SK-N-SH (cell line): ENCODE data around the gene DDX24. TPM values are rescaled to one million over a fixed set of nuclear protein-coding genes. Genes with fewer than 3 reads are reported as not detected.

Experiments used
- CTCF ChIA-PET: fragments of 300-600, 350-600 bp; formaldehyde crosslinking; extraction: SDS; loops from one replicate; lab custom pipeline; 2021; lab: Yijun Ruan, JAX
- POLR2A ChIA-PET: fragments of 350-600 bp; sonication (Branson Sonifier 250); formaldehyde crosslinking; extraction: SDS; loops from one replicate; lab custom pipeline; 2020; ENCODE audit warnings: antibody characterized with exemption, inconsistent platforms; lab: Yijun Ruan, JAX
- DNase-seq: peaks from one replicate; pipeline ENCODE4 v3.0.0; 2012
- H2AFZ ChIP-seq: fragments of 200-600 bp; sonication (generic); 2 replicates; pipeline ENCODE4 v1.8.1; 2016; ENCODE audit warnings: antibody characterized with exemption, mild to moderate bottlenecking, low read depth
- H3F3A ChIP-seq: fragments of 200-600 bp; sonication (generic); replicated peaks from 2 replicates; pipeline ENCODE3; 2016; ENCODE audit warnings: antibody characterized with exemption, mild to moderate bottlenecking; ENCODE audit not compliant: insufficient read depth
- H3K27ac ChIP-seq, 2 experiments: fragments of 200-500 bp in 1 of 2; fragments of 200-600 bp in 1 of 2; sonication (Bioruptor generic) in 1 of 2; sonication (generic), shearing (Covaris generic) in 1 of 2; 2 replicates each; pipeline versions ENCODE4 v1.5.1 to v1.6.1; 2014 to 2016; ENCODE audit warnings: low read depth in 2 of 2, inconsistent platforms in 1 of 2, low read length in 1 of 2, mild to moderate bottlenecking in 1 of 2, mixed read lengths in 1 of 2
- H3K27me3 ChIP-seq: fragments of 200-600 bp; sonication (generic), shearing (Covaris generic); 2 replicates; pipeline ENCODE4 v1.6.1; 2016; ENCODE audit warnings: mixed run types; ENCODE audit not compliant: insufficient read depth
- H3K36me3 ChIP-seq, 2 experiments: fragments of 200-500 bp in 1 of 2; fragments of 200-600 bp in 1 of 2; sonication (Bioruptor generic) in 1 of 2; sonication (generic) in 1 of 2; replicated peaks in 1 of 2; 2 replicates each; pipeline versions ENCODE3 to v1.5.1; 2014 to 2016; ENCODE audit warnings: low read length in 1 of 2, mild to moderate bottlenecking in 1 of 2; ENCODE audit not compliant: insufficient read depth in 2 of 2, control insufficient read depth in 1 of 2
- H3K4me1 ChIP-seq, 2 experiments: fragments of 200-500 bp in 1 of 2; fragments of 200-600 bp in 1 of 2; sonication (Bioruptor generic) in 1 of 2; sonication (generic), shearing (Covaris generic) in 1 of 2; 2 replicates each; pipeline versions ENCODE4 v1.5.1 to v1.6.1; 2014 to 2016; ENCODE audit warnings: low read depth in 1 of 2, low read length in 1 of 2, mixed run types in 1 of 2; ENCODE audit not compliant: insufficient read depth in 2 of 2, control insufficient read depth in 1 of 2
- H3K4me2 ChIP-seq: fragments of 200-600 bp; sonication (generic), shearing (Covaris generic); 2 replicates; pipeline ENCODE4 v1.6.1; 2017; ENCODE audit warnings: mixed run types
- H3K4me3 ChIP-seq, 2 experiments: fragments of 200-500 bp in 1 of 2; fragments of 200-600 bp in 1 of 2; sonication (Bioruptor generic) in 1 of 2; sonication (generic), shearing (Covaris generic) in 1 of 2; 2 replicates each; pipeline versions ENCODE4 v1.5.1 to v1.8.1; 2014 to 2016; ENCODE audit warnings: low read depth in 2 of 2, inconsistent platforms in 1 of 2, low read length in 1 of 2, mild to moderate bottlenecking in 1 of 2, mixed read lengths in 1 of 2, moderate library complexity in 1 of 2
- H3K79me2 ChIP-seq: fragments of 200-600 bp; sonication (generic); 2 replicates; pipeline ENCODE4 v1.8.1; 2017; ENCODE audit warnings: mild to moderate bottlenecking; ENCODE audit not compliant: insufficient read depth
- H3K9ac ChIP-seq: fragments of 200-600 bp; sonication (generic); 2 replicates; pipeline ENCODE4 v1.6.1; 2017; ENCODE audit warnings: mixed run types
- H3K9me2 ChIP-seq: fragments of 200-600 bp; sonication (generic); 2 replicates; pipeline ENCODE4 v1.6.1; 2017; ENCODE audit warnings: mixed run types
- H3K9me3 ChIP-seq: fragments of 200-600 bp; sonication (generic); 2 replicates; pipeline ENCODE4 v1.6.1; 2017; ENCODE audit warnings: mixed run types, mild to moderate bottlenecking, moderate library complexity
- H4K20me1 ChIP-seq: fragments of 200-600 bp; sonication (generic); 2 replicates; pipeline ENCODE4 v1.6.1; 2017; ENCODE audit warnings: mild to moderate bottlenecking, mixed run types; ENCODE audit not compliant: insufficient read depth
- CHD2 ChIP-seq: fragments of 150-350 bp; IDR thresholded peaks from 2 replicates; pipeline ENCODE4 v1.6.1; 2018; ENCODE audit warnings: low read length; ENCODE audit not compliant: partially characterized antibody
- ELF1 ChIP-seq: IDR thresholded peaks from 2 replicates; pipeline ENCODE4 v1.4.0; 2012
- EZH2phosphoT487 ChIP-seq: fragments of 200-600 bp; sonication (generic); IDR thresholded peaks from 2 replicates; pipeline ENCODE4 v1.6.1; 2017; ENCODE audit warnings: low read depth, mixed run types, mild to moderate bottlenecking, antibody characterized with exemption, moderate library complexity, borderline replicate concordance
- FOXM1 ChIP-seq: IDR thresholded peaks from 2 replicates; pipeline ENCODE4 v1.4.0; 2012; ENCODE audit warnings: low read depth, mild to moderate bottlenecking
- GATA2 ChIP-seq: sonication (generic); formaldehyde crosslinking; IDR thresholded peaks from 2 replicates; pipeline ENCODE4 v1.5.0; 2020; ENCODE audit warnings: mild to moderate bottlenecking, missing genetic modification reagents
- JUND ChIP-seq: IDR thresholded peaks from 2 replicates; pipeline ENCODE4 v1.4.0; 2012
- MXI1 ChIP-seq: IDR thresholded peaks from 2 replicates; pipeline ENCODE4 v1.6.1; 2012; ENCODE audit warnings: mild to moderate bottlenecking, low read depth, low read length, improper control_type of control experiment
- NFIC ChIP-seq: IDR thresholded peaks from 2 replicates; pipeline ENCODE4 v1.4.0; 2012; ENCODE audit warnings: borderline replicate concordance
- PBX3 ChIP-seq: IDR thresholded peaks from 2 replicates; pipeline ENCODE4; 2012
- POLR2AphosphoS5 ChIP-seq: IDR thresholded peaks from 2 replicates; pipeline ENCODE4 v1.6.1; 2012; ENCODE audit warnings: low read depth, low read length
- RAD21 ChIP-seq: IDR thresholded peaks from 2 replicates; pipeline ENCODE4 v1.6.1; 2012; ENCODE audit warnings: mild to moderate bottlenecking, low read length
- RCOR1 ChIP-seq: fragments of 150-350 bp; IDR thresholded peaks from 2 replicates; pipeline ENCODE4 v1.6.1; 2017; ENCODE audit warnings: antibody characterized with exemption, low read length
- RXRA ChIP-seq: IDR thresholded peaks from 2 replicates; pipeline ENCODE4 v1.4.0; 2012; ENCODE audit warnings: low read depth, mild to moderate bottlenecking, borderline replicate concordance
- SIN3A ChIP-seq: IDR thresholded peaks from 2 replicates; pipeline ENCODE4 v1.6.1; 2012; ENCODE audit warnings: low read depth, mild to moderate bottlenecking, low read length, moderate library complexity, borderline replicate concordance
- SMC3 ChIP-seq: IDR thresholded peaks from 2 replicates; pipeline ENCODE4 v1.6.1; 2012; ENCODE audit warnings: low read depth, low read length, improper control_type of control experiment
- TAF1 ChIP-seq: IDR thresholded peaks from 2 replicates; pipeline ENCODE4 v1.6.1; 2012; ENCODE audit warnings: low read depth, mild to moderate bottlenecking, low read length, moderate library complexity, borderline replicate concordance
- TCF12 ChIP-seq: IDR thresholded peaks from 2 replicates; pipeline ENCODE4 v1.4.0; 2012
- USF1 ChIP-seq: IDR thresholded peaks from 2 replicates; pipeline ENCODE4 v1.4.0; 2012; ENCODE audit warnings: low read depth, borderline replicate concordance
- WGBS: methylation state at CpG from one replicate; pipeline ENCODE4 v1.1.6; 2017; ENCODE audit warnings: low lambda C conversion rate; 5-methylcytosine and 5-hydroxymethylcytosine counted together
- polyA plus RNA-seq, 3 experiments: library from polyadenylated mRNA; depleted of rRNA; stranded (reverse); fragments of >200 nt; gene quantifications; 2 replicates each; pipeline ENCODE4 v1.2.3, GENCODE V29; 2012
- TF ChIP-seq, protein P1 (sequence below): fragments of 150-350 bp; IDR thresholded peaks from 2 replicates; pipeline ENCODE4 v1.6.1; 2017; ENCODE audit warnings: antibody characterized with exemption, low read length, low read depth, borderline replicate concordance
- TF ChIP-seq, protein P2 (sequence below): fragments of 200-600 bp; sonication (generic); IDR thresholded peaks from 2 replicates; pipeline ENCODE4 v1.6.1; 2017; ENCODE audit warnings: antibody characterized with exemption, mild to moderate bottlenecking, moderate library complexity
- TF ChIP-seq, protein P3 (sequence below): IDR thresholded peaks from 2 replicates; pipeline ENCODE4 v1.6.1; 2012; ENCODE audit warnings: mild to moderate bottlenecking, low read depth, low read length, moderate library complexity

Gene DDX24
- polyA plus RNA-seq, 1 of the 3 experiments (the other 2 are of a cell fraction) = 108 TPM

DNA sequence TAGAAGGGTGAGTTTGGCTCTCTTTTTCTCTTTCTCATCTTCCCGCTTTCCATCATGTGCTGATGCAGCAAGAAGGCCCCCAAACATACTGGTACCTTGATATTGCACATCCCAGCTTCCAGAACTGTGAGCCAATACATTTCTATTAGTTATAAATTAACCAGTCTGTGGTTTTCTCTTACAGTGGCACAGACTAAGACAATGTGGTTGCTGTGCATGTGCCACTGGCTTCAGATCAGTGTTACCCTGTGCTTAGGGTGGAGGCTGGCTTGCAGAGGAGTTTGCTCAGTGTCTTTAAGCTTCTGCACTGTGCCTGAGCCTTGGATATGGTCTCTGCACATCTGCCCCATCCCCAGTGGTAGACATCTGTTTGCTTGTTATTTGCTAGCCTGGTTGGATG, 42.9 kb upstream of the DDX24 start:
- CTCF ChIA-PET = interaction anchor here (1.5 to 3.4 kb wide), 3 partner anchors 13 to 73 kb away, joined by 3 to 20 read pairs (median 4); no protein-coding TSS in a partner anchor
- no peak overlapping the region for H3K4me2 ChIP-seq

DNA sequence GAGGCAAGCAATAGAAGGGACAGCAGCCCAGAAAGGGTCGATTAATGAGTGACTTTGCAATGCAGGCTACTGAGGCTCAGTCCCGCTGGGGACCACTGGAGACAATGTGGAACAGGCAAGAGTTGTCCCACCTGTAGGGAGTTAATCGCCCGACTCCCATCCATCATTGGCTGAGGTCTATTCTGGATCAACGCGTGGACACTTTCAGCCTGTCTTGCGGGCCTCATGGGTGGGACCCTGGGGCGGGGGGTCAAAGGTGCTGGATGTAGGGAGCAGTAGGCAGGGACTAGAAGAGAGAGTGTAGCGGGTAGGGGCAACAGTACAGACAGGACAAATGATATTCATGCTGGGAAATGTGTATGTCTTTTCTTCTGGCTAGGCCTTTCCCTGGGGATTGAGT, 42.3 kb upstream of the DDX24 start:
- WGBS = 77% methylated on average over 9 of the region's 9 CpGs
- TF ChIP-seq USF1 (no peak), POLR2AphosphoS5 (no peak), FOXM1 (no peak), TCF12 (no peak), NFIC (no peak), GATA2 (CRISPR knock-in tag) (no peak), RAD21 (no peak), PBX3 (no peak), CHD2 (no peak), RCOR1 (no peak)
- TF ChIP-seq, protein P1, sequence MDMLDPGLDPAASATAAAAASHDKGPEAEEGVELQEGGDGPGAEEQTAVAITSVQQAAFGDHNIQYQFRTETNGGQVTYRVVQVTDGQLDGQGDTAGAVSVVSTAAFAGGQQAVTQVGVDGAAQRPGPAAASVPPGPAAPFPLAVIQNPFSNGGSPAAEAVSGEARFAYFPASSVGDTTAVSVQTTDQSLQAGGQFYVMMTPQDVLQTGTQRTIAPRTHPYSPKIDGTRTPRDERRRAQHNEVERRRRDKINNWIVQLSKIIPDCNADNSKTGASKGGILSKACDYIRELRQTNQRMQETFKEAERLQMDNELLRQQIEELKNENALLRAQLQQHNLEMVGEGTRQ = no peak
- TF ChIP-seq, protein P2, sequence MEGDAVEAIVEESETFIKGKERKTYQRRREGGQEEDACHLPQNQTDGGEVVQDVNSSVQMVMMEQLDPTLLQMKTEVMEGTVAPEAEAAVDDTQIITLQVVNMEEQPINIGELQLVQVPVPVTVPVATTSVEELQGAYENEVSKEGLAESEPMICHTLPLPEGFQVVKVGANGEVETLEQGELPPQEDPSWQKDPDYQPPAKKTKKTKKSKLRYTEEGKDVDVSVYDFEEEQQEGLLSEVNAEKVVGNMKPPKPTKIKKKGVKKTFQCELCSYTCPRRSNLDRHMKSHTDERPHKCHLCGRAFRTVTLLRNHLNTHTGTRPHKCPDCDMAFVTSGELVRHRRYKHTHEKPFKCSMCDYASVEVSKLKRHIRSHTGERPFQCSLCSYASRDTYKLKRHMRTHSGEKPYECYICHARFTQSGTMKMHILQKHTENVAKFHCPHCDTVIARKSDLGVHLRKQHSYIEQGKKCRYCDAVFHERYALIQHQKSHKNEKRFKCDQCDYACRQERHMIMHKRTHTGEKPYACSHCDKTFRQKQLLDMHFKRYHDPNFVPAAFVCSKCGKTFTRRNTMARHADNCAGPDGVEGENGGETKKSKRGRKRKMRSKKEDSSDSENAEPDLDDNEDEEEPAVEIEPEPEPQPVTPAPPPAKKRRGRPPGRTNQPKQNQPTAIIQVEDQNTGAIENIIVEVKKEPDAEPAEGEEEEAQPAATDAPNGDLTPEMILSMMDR = no peak
- TF ChIP-seq, protein P3, sequence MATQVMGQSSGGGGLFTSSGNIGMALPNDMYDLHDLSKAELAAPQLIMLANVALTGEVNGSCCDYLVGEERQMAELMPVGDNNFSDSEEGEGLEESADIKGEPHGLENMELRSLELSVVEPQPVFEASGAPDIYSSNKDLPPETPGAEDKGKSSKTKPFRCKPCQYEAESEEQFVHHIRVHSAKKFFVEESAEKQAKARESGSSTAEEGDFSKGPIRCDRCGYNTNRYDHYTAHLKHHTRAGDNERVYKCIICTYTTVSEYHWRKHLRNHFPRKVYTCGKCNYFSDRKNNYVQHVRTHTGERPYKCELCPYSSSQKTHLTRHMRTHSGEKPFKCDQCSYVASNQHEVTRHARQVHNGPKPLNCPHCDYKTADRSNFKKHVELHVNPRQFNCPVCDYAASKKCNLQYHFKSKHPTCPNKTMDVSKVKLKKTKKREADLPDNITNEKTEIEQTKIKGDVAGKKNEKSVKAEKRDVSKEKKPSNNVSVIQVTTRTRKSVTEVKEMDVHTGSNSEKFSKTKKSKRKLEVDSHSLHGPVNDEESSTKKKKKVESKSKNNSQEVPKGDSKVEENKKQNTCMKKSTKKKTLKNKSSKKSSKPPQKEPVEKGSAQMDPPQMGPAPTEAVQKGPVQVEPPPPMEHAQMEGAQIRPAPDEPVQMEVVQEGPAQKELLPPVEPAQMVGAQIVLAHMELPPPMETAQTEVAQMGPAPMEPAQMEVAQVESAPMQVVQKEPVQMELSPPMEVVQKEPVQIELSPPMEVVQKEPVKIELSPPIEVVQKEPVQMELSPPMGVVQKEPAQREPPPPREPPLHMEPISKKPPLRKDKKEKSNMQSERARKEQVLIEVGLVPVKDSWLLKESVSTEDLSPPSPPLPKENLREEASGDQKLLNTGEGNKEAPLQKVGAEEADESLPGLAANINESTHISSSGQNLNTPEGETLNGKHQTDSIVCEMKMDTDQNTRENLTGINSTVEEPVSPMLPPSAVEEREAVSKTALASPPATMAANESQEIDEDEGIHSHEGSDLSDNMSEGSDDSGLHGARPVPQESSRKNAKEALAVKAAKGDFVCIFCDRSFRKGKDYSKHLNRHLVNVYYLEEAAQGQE = no peak

More for the DNA sequence above, 42.9 kb upstream of the DDX24 start:
- H3K27me3 ChIP-seq = no peaks in the 10 kb centered on the region
- no peaks in the 10 kb centered on the region for H3K9me2 ChIP-seq
- no peaks in the 10 kb centered on the region for H3K79me2 ChIP-seq
- no peaks in the 10 kb centered on the region for H4K20me1 ChIP-seq
- TF ChIP-seq TAF1 = no peak
- TF ChIP-seq SMC3 = no peak
- TF ChIP-seq RXRA = no peak
- no peak for TF ChIP-seq MXI1
- TF ChIP-seq EZH2phosphoT487 = no peak
- TF ChIP-seq RCOR1 = no peak
- no peak for TF ChIP-seq JUND
- TF ChIP-seq SIN3A = no peak
- TF ChIP-seq ELF1 = no peak
- TF ChIP-seq GATA2 (CRISPR knock-in tag) = no peak
- no peak for TF ChIP-seq POLR2AphosphoS5
- TF ChIP-seq RAD21 = no peak
- TF ChIP-seq, protein P1 = no peak
- TF ChIP-seq, all 33 proteins: peak for 0
- Histone ChIP-seq H3K9ac (no peak overlapping the region), H3K4me3 (no peak overlapping the region), H3K9me3 (no peaks in the 10 kb centered on the region), H2AFZ (no peak overlapping the region), H3K36me3 (peaks cover 0 to 6% of the 10 kb centered on the region in 2 experiments), H3K27ac (no peak overlapping the region), H3K4me1 (peaks cover 0 to 7% of the 10 kb centered on the region in 2 experiments; a peak in 1 of 4 replicates), H3F3A (no peaks in the 10 kb centered on the region)
- DNase-seq = no peak
- POLR2A ChIA-PET = no interaction called here
- 100% methylated on average over 1 of the region's 1 CpG for WGBS

More for the DNA sequence above, 42.3 kb upstream of the DDX24 start:
- no peaks in the 10 kb centered on the region for H3K9me3 ChIP-seq
- no peaks in the 10 kb centered on the region for H3F3A ChIP-seq
- no peaks in the 10 kb centered on the region for H3K27me3 ChIP-seq
- no peak overlapping the region for H3K4me3 ChIP-seq
- no peak for DNase-seq
- H3K27ac ChIP-seq = no peak overlapping the region
- no peaks in the 10 kb centered on the region for H4K20me1 ChIP-seq
- no peak overlapping the region for H3K4me2 ChIP-seq
- no peaks in the 10 kb centered on the region for H3K9me2 ChIP-seq
- ChIA-PET POLR2A (no interaction called here), CTCF (interaction anchor here (1.5 to 3.4 kb wide), 3 partner anchors 9 to 72 kb away, joined by 4 to 20 read pairs (median 7); no protein-coding TSS in a partner anchor)
- H3K4me1 ChIP-seq = peaks cover 0 to 3% of the 10 kb centered on the region in 2 experiments; a peak in 1 of 4 replicates
- no peak overlapping the region for H3K9ac ChIP-seq
- no peaks in the 10 kb centered on the region for H3K79me2 ChIP-seq
- peaks cover 0 to 6% of the 10 kb centered on the region in 2 experiments for H3K36me3 ChIP-seq
- H2AFZ ChIP-seq = no peak overlapping the region
